ENCODE data around the gene C19orf12. TPM values are rescaled to one million over a fixed set of nuclear protein-coding genes. Genes with fewer than 3 reads are reported as not detected.

The C19orf12 gene
- total RNA-seq, 2 experiments from 2014 or later, result 7.7 TPM

- Histone ChIP-seq H3K4me1 (ENCODE audit: insufficient read depth, low read length) (peaks cover 7% of the 10 kb centered on the region), H3K27ac (ENCODE audit: low read depth in 1 of 2, low read length in 2 of 2) (no peak overlapping the region), H3K27me3 (ENCODE audit: control insufficient read depth in 1 of 2, insufficient read depth in 2 of 2, low read length in 2 of 2) (no peaks in the 10 kb centered on the region), H3K9me3 (ENCODE audit: control insufficient read depth in 1 of 2, insufficient read depth in 1 of 2, low read length in 2 of 2) (no peaks in the 10 kb centered on the region), H3K36me3 (ENCODE audit: insufficient read depth, low read length) (peaks cover 35% of the 10 kb centered on the region), H3K4me3 (ENCODE audit: low read length) (no peak overlapping the region)
- no peaks in the 10 kb centered on the region for H3K9me3 Mint-ChIP-seq
- no peak for ATAC-seq (ENCODE audit: poor library complexity)
- H3K27ac Mint-ChIP-seq, result no peak overlapping the region
- TF ChIP-seq, protein P1, sequence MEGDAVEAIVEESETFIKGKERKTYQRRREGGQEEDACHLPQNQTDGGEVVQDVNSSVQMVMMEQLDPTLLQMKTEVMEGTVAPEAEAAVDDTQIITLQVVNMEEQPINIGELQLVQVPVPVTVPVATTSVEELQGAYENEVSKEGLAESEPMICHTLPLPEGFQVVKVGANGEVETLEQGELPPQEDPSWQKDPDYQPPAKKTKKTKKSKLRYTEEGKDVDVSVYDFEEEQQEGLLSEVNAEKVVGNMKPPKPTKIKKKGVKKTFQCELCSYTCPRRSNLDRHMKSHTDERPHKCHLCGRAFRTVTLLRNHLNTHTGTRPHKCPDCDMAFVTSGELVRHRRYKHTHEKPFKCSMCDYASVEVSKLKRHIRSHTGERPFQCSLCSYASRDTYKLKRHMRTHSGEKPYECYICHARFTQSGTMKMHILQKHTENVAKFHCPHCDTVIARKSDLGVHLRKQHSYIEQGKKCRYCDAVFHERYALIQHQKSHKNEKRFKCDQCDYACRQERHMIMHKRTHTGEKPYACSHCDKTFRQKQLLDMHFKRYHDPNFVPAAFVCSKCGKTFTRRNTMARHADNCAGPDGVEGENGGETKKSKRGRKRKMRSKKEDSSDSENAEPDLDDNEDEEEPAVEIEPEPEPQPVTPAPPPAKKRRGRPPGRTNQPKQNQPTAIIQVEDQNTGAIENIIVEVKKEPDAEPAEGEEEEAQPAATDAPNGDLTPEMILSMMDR (IDR thresholded peaks at IDR 0.05), result no peak
- H3K4me1 Mint-ChIP-seq (ENCODE audit: low read depth), result peaks cover 12% of the 10 kb centered on the region
- ChIA-PET POLR2A (no interaction called here), CTCF (interaction anchor here (0.7 to 1.0 kb wide), 1 partner anchor 16 kb away, joined by 3 to 5 read pairs; no protein-coding TSS in a partner anchor)
- DNase-seq, result no peak
- intact Hi-C loops (cut with DNase I, micrococcal nuclease), result no loop called here
- H3K27me3 Mint-ChIP-seq, result no peaks in the 10 kb centered on the region
- H3K36me3 Mint-ChIP-seq (ENCODE audit: low read depth), result peaks cover 31% of the 10 kb centered on the region
- H3K4me3 Mint-ChIP-seq, result no peak overlapping the region
Observed at GRCh38 chr19:29700498-29700897, 14.6 kb downstream of the C19orf12 start.

- H3K27me3 Mint-ChIP-seq, result no peaks in the 10 kb centered on the region
- CTCF ChIA-PET, result interaction anchor here (1.0 kb wide), 1 partner anchor 17 kb away, joined by 5 read pairs; no protein-coding TSS in a partner anchor
- intact Hi-C loops (cut with DNase I, micrococcal nuclease), result loop anchor here in 1 of 2 experiments (10.0 kb wide), 1 partner anchor 235 kb away; no protein-coding TSS in a partner anchor
- Histone ChIP-seq H3K4me3 (ENCODE audit: low read length) (no peak overlapping the region), H3K36me3 (ENCODE audit: insufficient read depth, low read length) (peaks cover 31% of the 10 kb centered on the region), H3K4me1 (ENCODE audit: insufficient read depth, low read length) (peaks cover 13% of the 10 kb centered on the region), H3K27ac (ENCODE audit: low read depth in 1 of 2, low read length in 2 of 2) (no peak overlapping the region), H3K27me3 (ENCODE audit: control insufficient read depth in 1 of 2, insufficient read depth in 2 of 2, low read length in 2 of 2) (no peaks in the 10 kb centered on the region), H3K9me3 (ENCODE audit: control insufficient read depth in 1 of 2, insufficient read depth in 1 of 2, low read length in 2 of 2) (no peaks in the 10 kb centered on the region)
- no peak for ATAC-seq (ENCODE audit: poor library complexity)
- TF ChIP-seq, protein P1 (IDR thresholded peaks at IDR 0.05), result no peak
- DNase-seq, result no peak
- peaks cover 24% of the 10 kb centered on the region for H3K36me3 Mint-ChIP-seq (ENCODE audit: low read depth)
- POLR2A ChIA-PET, result interaction anchor here (1.1 to 2.4 kb wide), 2 partner anchors 15 to 17 kb away, joined by 4 to 5 read pairs; partner anchors contain the start of gene C19orf12
- no peaks in the 10 kb centered on the region for H3K9me3 Mint-ChIP-seq
- H3K4me1 Mint-ChIP-seq (ENCODE audit: low read depth), result peaks cover 10% of the 10 kb centered on the region
- H3K4me3 Mint-ChIP-seq, result no peak overlapping the region
- H3K27ac Mint-ChIP-seq, result no peak overlapping the region
Observed at GRCh38 chr19:29699861-29700260, 15.2 kb downstream of the C19orf12 start.

DNA sequence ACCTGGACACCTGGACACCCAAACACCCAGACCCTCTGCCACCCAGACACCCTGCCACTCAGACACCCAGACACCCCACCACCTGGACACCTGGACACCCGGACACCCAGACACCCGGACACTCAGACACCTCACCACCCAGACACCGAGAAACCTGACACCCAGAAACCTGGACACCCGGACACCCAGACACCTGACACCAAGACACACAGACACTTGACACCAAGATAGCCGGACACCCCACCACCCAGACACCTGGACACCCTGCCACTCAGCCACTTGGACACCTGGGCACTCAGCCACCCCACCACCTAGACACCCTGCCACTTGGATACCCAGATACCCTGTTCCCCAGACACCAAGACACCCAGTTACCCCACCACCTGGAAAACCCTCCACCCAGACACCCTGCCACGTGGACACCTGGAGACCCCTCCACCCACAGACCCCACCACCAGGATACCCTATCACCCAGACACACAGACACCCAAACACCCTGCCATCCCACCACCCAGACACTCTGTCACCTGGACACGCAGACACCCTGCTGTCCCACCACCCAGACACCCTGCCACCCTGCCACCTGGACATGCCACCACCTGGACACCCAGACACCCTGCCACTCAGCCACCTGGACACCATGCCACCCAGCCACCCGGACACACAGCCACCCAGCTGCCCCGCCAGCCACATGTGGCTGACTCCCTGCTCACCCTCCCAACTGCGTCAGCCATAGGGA lies 17.4 kb downstream of the C19orf12 start:
- CTCF ChIA-PET, result interaction anchor here (1.4 kb wide), 1 partner anchor 19 kb away, joined by 3 read pairs; no protein-coding TSS in a partner anchor
- Mint-ChIP-seq H3K27ac (peak overlapping the region; percentile 80), H3K27me3 (no peaks in the 10 kb centered on the region)

More for the DNA sequence above, 17.4 kb downstream of the C19orf12 start:
- Histone ChIP-seq H3K27ac (ENCODE audit: low read depth in 1 of 2, low read length in 2 of 2) (peak overlapping the region in 1 of 2 donors; percentile 35), H3K36me3 (ENCODE audit: insufficient read depth, low read length) (peaks cover 15% of the 10 kb centered on the region), H3K27me3 (ENCODE audit: control insufficient read depth in 1 of 2, insufficient read depth in 2 of 2, low read length in 2 of 2) (no peaks in the 10 kb centered on the region), H3K4me1 (ENCODE audit: insufficient read depth, low read length) (peaks cover 17% of the 10 kb centered on the region), H3K4me3 (ENCODE audit: low read length) (no peak overlapping the region), H3K9me3 (ENCODE audit: control insufficient read depth in 1 of 2, insufficient read depth in 1 of 2, low read length in 2 of 2) (no peaks in the 10 kb centered on the region)
- Mint-ChIP-seq H3K4me1 (ENCODE audit: low read depth) (peaks cover 12% of the 10 kb centered on the region), H3K9me3 (no peaks in the 10 kb centered on the region), H3K4me3 (no peak overlapping the region), H3K36me3 (ENCODE audit: low read depth) (peaks cover 18% of the 10 kb centered on the region)
- DNase-seq (no peak), ATAC-seq (ENCODE audit: poor library complexity) (no peak)
- intact Hi-C loops (cut with DNase I, micrococcal nuclease), result loop anchor here in 1 of 2 experiments (10.0 kb wide), 1 partner anchor 233 kb away; no protein-coding TSS in a partner anchor
- TF ChIP-seq, protein P1 (IDR thresholded peaks at IDR 0.05), result no peak
- POLR2A ChIA-PET, result interaction anchor here (2.4 kb wide), 1 partner anchor 19 kb away, joined by 5 read pairs; no protein-coding TSS in a partner anchor

Measured in CD4-positive, alpha-beta T cell (primary cell).